ENCODE data around the gene C1QL4. TPM values are rescaled to one million over a fixed set of nuclear protein-coding genes. Genes with fewer than 3 reads are reported as not detected.
A peak's percentile ranks its signal among the peaks of the same experiment; 100 is the strongest.
"Not testable (repeated sequence)": the region's sequence is repeated elsewhere in the genome, so short reads cannot be mapped to it uniquely, and the experiment has no call there.

C1QL4 gene
- total RNA-seq, 1 donor from 2014 or later: not detected

GRCh38 chr12:49333778-49334177 is 3.2 kb downstream of the C1QL4 start:
- DNase-seq: not testable (repeated sequence)

- no peak for DNase-seq
These were observed 4.1 kb downstream of the C1QL4 start for GRCh38 chr12:49332891-49333371.

- no peak for DNase-seq
These were observed 4.5 kb downstream of the C1QL4 start for GRCh38 chr12:49332441-49332861.

GRCh38 chr12:49331380-49332222 is 5.4 kb downstream of the C1QL4 start:
- DNase-seq: peak; percentile 35

GRCh38 chr12:49330631-49331379 is 6.2 kb downstream of the C1QL4 start:
- DNase-seq: no peak

GRCh38 chr12:49330032-49330619 is 6.9 kb downstream of the C1QL4 start:
- no peak for DNase-seq

GRCh38 chr12:49328816-49329215 is 8.2 kb downstream of the C1QL4 start:
- no peak for DNase-seq

- no peak for DNase-seq
These were observed 9.1 kb downstream of the C1QL4 start for GRCh38 chr12:49327887-49328286.

- DNase-seq: no peak
These were observed 9.6 kb downstream of the C1QL4 start for GRCh38 chr12:49327368-49327767.

- no peak for DNase-seq
These were observed 11.4 kb downstream of the C1QL4 start for GRCh38 chr12:49325606-49326005.

- no peak for DNase-seq
These were observed 13.4 kb downstream of the C1QL4 start for GRCh38 chr12:49323524-49324097.

GRCh38 chr12:49322708-49323523 is 14.1 kb downstream of the C1QL4 start, which contains the start of gene TROAP:
TSS of gene TROAP (plus strand) at chr12:49323255. CDS start at chr12:49323609, 354 bp downstream.
- DNase-seq: peak; percentile 96

GRCh38 chr12:49322367-49322707 is 14.7 kb downstream of the C1QL4 start:
- no peak for DNase-seq

- DNase-seq: not testable (repeated sequence)
These were observed 16.4 kb downstream of the C1QL4 start for GRCh38 chr12:49320411-49321103.

- DNase-seq: not testable (repeated sequence)
These were observed 19.9 kb downstream of the C1QL4 start for GRCh38 chr12:49317118-49317517.

GRCh38 chr12:49314811-49315210 is 22.2 kb downstream of the C1QL4 start:
- DNase-seq: no peak

GRCh38 chr12:49310451-49311000 is 26.5 kb downstream of the C1QL4 start:
- DNase-seq: not testable (repeated sequence)

GRCh38 chr12:49309386-49309785 is 27.6 kb downstream of the C1QL4 start:
- DNase-seq: no peak

- DNase-seq: no peak
These were observed 31.1 kb downstream of the C1QL4 start for GRCh38 chr12:49305762-49306510.

- DNase-seq: peak; percentile 33
These were observed 32.8 kb downstream of the C1QL4 start for GRCh38 chr12:49304161-49304560.
